ENCODE measurements around the gene CCDC127.
"Not testable (repeated sequence)": the region's sequence is repeated elsewhere in the genome, so short reads cannot be mapped to it uniquely, and the experiment has no call there.

CCDC127 gene

GRCh38 chr5:217494-218456 lies at the start of gene CCDC127, which contains the start of gene SDHA:
CCDC127 (minus strand) TSS chr5:218153; CDS start chr5:216849, 1,304 bp downstream.
SDHA (plus strand) TSS chr5:218320; CDS start chr5:218356, 36 bp downstream.
- Mint-ChIP-seq H3K4me3 (peak within 1 kb of the TSS; percentile 90), H3K36me3 (ENCODE audit: low read depth) (peaks cover 42% of the 10 kb centered on the region), H3K4me1 (ENCODE audit: low read depth) (peaks cover 59% of the 10 kb centered on the region), H3K27ac (peak within 1 kb of the TSS; percentile 87)
- not testable (repeated sequence) for H3K9me3 Mint-ChIP-seq, H3K27me3 Mint-ChIP-seq
- intact Hi-C loops (cut with micrococcal nuclease) = loop anchor here (1.0 kb wide), 1 partner anchor 54 kb away; the partner anchor contains the start of gene PDCD6

GRCh38 chr5:267716-268115 lies 49.8 kb upstream of the CCDC127 start:
- H3K27ac Mint-ChIP-seq = no peak overlapping the region
- peaks cover 59% of the 10 kb centered on the region for H3K36me3 Mint-ChIP-seq (ENCODE audit: low read depth)
- no peak overlapping the region for H3K4me3 Mint-ChIP-seq
- no peaks in the 10 kb centered on the region for H3K27me3 Mint-ChIP-seq
- H3K9me3 Mint-ChIP-seq = no peaks in the 10 kb centered on the region
- intact Hi-C loops (cut with micrococcal nuclease) = no loop called here
- peaks cover 7% of the 10 kb centered on the region for H3K4me1 Mint-ChIP-seq (ENCODE audit: low read depth)

- H3K4me3 Mint-ChIP-seq; H3K9me3 Mint-ChIP-seq; H3K27ac Mint-ChIP-seq; H3K4me1 Mint-ChIP-seq (ENCODE audit: low read depth); H3K27me3 Mint-ChIP-seq; intact Hi-C loops (cut with micrococcal nuclease): not testable (repeated sequence)
- H3K36me3 Mint-ChIP-seq (ENCODE audit: low read depth) = peaks cover 67% of the 10 kb centered on the region
These were observed 48.5 kb upstream of the CCDC127 start for GRCh38 chr5:266311-267026.

GRCh38 chr5:264338-264737 lies 46.4 kb upstream of the CCDC127 start:
- no peak overlapping the region for H3K27ac Mint-ChIP-seq
- H3K9me3 Mint-ChIP-seq = no peaks in the 10 kb centered on the region
- H3K4me1 Mint-ChIP-seq (ENCODE audit: low read depth) = no peaks in the 10 kb centered on the region
- intact Hi-C loops (cut with micrococcal nuclease) = no loop called here
- H3K36me3 Mint-ChIP-seq (ENCODE audit: low read depth) = peaks cover 64% of the 10 kb centered on the region
- no peaks in the 10 kb centered on the region for H3K27me3 Mint-ChIP-seq
- H3K4me3 Mint-ChIP-seq = no peak overlapping the region

- H3K27ac Mint-ChIP-seq; H3K27me3 Mint-ChIP-seq; H3K9me3 Mint-ChIP-seq; H3K4me3 Mint-ChIP-seq; intact Hi-C loops (cut with micrococcal nuclease); H3K4me1 Mint-ChIP-seq (ENCODE audit: low read depth): not testable (repeated sequence)
- peaks cover 69% of the 10 kb centered on the region for H3K36me3 Mint-ChIP-seq (ENCODE audit: low read depth)
These were observed 45.5 kb upstream of the CCDC127 start for GRCh38 chr5:263275-263974.

GRCh38 chr5:257148-257547 lies 39.2 kb upstream of the CCDC127 start:
- Mint-ChIP-seq H3K27ac (no peak overlapping the region), H3K36me3 (ENCODE audit: low read depth) (peaks cover 76% of the 10 kb centered on the region), H3K4me1 (ENCODE audit: low read depth) (no peaks in the 10 kb centered on the region), H3K27me3 (no peaks in the 10 kb centered on the region), H3K9me3 (peaks cover 15% of the 10 kb centered on the region), H3K4me3 (no peak overlapping the region)
- intact Hi-C loops (cut with micrococcal nuclease) = no loop called here

GRCh38 chr5:256347-256746 lies 38.4 kb upstream of the CCDC127 start:
- H3K27ac Mint-ChIP-seq; intact Hi-C loops (cut with micrococcal nuclease); H3K4me1 Mint-ChIP-seq (ENCODE audit: low read depth); H3K27me3 Mint-ChIP-seq; H3K4me3 Mint-ChIP-seq: not testable (repeated sequence)
- Mint-ChIP-seq H3K9me3 (peaks cover 15% of the 10 kb centered on the region), H3K36me3 (ENCODE audit: low read depth) (peaks cover 77% of the 10 kb centered on the region)

GRCh38 chr5:255116-255515 lies 37.2 kb upstream of the CCDC127 start:
- H3K36me3 Mint-ChIP-seq (ENCODE audit: low read depth) = peaks cover 87% of the 10 kb centered on the region
- peaks cover 15% of the 10 kb centered on the region for H3K9me3 Mint-ChIP-seq
- H3K27ac Mint-ChIP-seq; intact Hi-C loops (cut with micrococcal nuclease); H3K4me3 Mint-ChIP-seq; H3K4me1 Mint-ChIP-seq (ENCODE audit: low read depth); H3K27me3 Mint-ChIP-seq: not testable (repeated sequence)

GRCh38 chr5:254322-254721 lies 36.4 kb upstream of the CCDC127 start:
- Mint-ChIP-seq H3K36me3 (ENCODE audit: low read depth) (peaks cover 95% of the 10 kb centered on the region), H3K9me3 (peaks cover 15% of the 10 kb centered on the region)
- H3K27me3 Mint-ChIP-seq; H3K27ac Mint-ChIP-seq; H3K4me3 Mint-ChIP-seq; H3K4me1 Mint-ChIP-seq (ENCODE audit: low read depth); intact Hi-C loops (cut with micrococcal nuclease): not testable (repeated sequence)

GRCh38 chr5:252546-252945 lies 34.6 kb upstream of the CCDC127 start:
- no peaks in the 10 kb centered on the region for H3K27me3 Mint-ChIP-seq
- no peaks in the 10 kb centered on the region for H3K4me1 Mint-ChIP-seq (ENCODE audit: low read depth)
- no peak overlapping the region for H3K4me3 Mint-ChIP-seq
- intact Hi-C loops (cut with micrococcal nuclease) = no loop called here
- H3K27ac Mint-ChIP-seq = no peak overlapping the region
- H3K9me3 Mint-ChIP-seq = peaks cover 3% of the 10 kb centered on the region
- peaks cover 99% of the 10 kb centered on the region for H3K36me3 Mint-ChIP-seq (ENCODE audit: low read depth)

- H3K4me3 Mint-ChIP-seq; intact Hi-C loops (cut with micrococcal nuclease); H3K9me3 Mint-ChIP-seq; H3K27ac Mint-ChIP-seq; H3K4me1 Mint-ChIP-seq (ENCODE audit: low read depth); H3K27me3 Mint-ChIP-seq: not testable (repeated sequence)
- peaks cover 99% of the 10 kb centered on the region for H3K36me3 Mint-ChIP-seq (ENCODE audit: low read depth)
These were observed 34.0 kb upstream of the CCDC127 start for GRCh38 chr5:251975-252374.

- intact Hi-C loops (cut with micrococcal nuclease); H3K27me3 Mint-ChIP-seq; H3K4me3 Mint-ChIP-seq; H3K9me3 Mint-ChIP-seq; H3K27ac Mint-ChIP-seq; H3K4me1 Mint-ChIP-seq (ENCODE audit: low read depth): not testable (repeated sequence)
- peaks cover 99% of the 10 kb centered on the region for H3K36me3 Mint-ChIP-seq (ENCODE audit: low read depth)
These were observed 33.6 kb upstream of the CCDC127 start for GRCh38 chr5:251538-251937.

GRCh38 chr5:251016-251415 lies 33.1 kb upstream of the CCDC127 start:
- intact Hi-C loops (cut with micrococcal nuclease) = not testable (repeated sequence)

GRCh38 chr5:250396-250795 lies 32.4 kb upstream of the CCDC127 start:
- H3K9me3 Mint-ChIP-seq; H3K27me3 Mint-ChIP-seq; H3K27ac Mint-ChIP-seq; intact Hi-C loops (cut with micrococcal nuclease); H3K4me1 Mint-ChIP-seq (ENCODE audit: low read depth); H3K4me3 Mint-ChIP-seq: not testable (repeated sequence)
- peaks cover 99% of the 10 kb centered on the region for H3K36me3 Mint-ChIP-seq (ENCODE audit: low read depth)

More at GRCh38 chr5:251016-251415, 33.1 kb upstream of the CCDC127 start:
- not testable (repeated sequence) for H3K4me1 Mint-ChIP-seq (ENCODE audit: low read depth); H3K4me3 Mint-ChIP-seq; H3K9me3 Mint-ChIP-seq; H3K27me3 Mint-ChIP-seq; H3K27ac Mint-ChIP-seq
- peaks cover 99% of the 10 kb centered on the region for H3K36me3 Mint-ChIP-seq (ENCODE audit: low read depth)

Data from dendritic cell treated with granulocyte-macrophage colony-stimulating factor and Interleukin-4, amounts not matched to agents 40 ng/mL and 50 ng/mL, for 4 days (primary cell).